Sigmoid colon (tissue), 7 donors: Measurements from ENCODE around the gene HABP2. TPM values are rescaled to one million over a fixed set of nuclear protein-coding genes. Genes with fewer than 3 reads are reported as not detected.

ENCODE experiments used
- DNase-seq: peaks from one replicate; pipeline ENCODE4 v3.0.0-alpha.2; 2019
- H3K27ac ChIP-seq, 4 donors: fragments of 200-600 bp; sonication (generic); one replicate each; pipeline ENCODE4 v1.5.1; 2016 to 2019; ENCODE audit warnings: mild to moderate bottlenecking in 1 of 4
- H3K27me3 ChIP-seq, 3 donors: fragments of 200-600 bp; sonication (generic); one replicate each; pipeline ENCODE4 v1.5.1; 2019; ENCODE audit warnings: mild to moderate bottlenecking in 1 of 3
- H3K36me3 ChIP-seq, 4 donors: fragments of 200-600 bp; sonication (generic); one replicate each; pipeline ENCODE4 v1.5.1; 2016 to 2019
- H3K4me1 ChIP-seq, 4 donors: fragments of 200-600 bp; sonication (generic); one replicate each; pipeline ENCODE4 v1.5.1; 2017 to 2019
- H3K4me3 ChIP-seq, 4 donors: fragments of 200-600 bp; sonication (generic); one replicate each; pipeline ENCODE4 v1.5.1; 2017 to 2019; ENCODE audit warnings: mild to moderate bottlenecking in 2 of 4, moderate library complexity in 1 of 4
- H3K9me3 ChIP-seq, 4 donors: fragments of 200-600 bp in 3 of 4; sonication (generic) in 3 of 4; one replicate each; pipeline versions ENCODE4 v1.5.1 to v1.6.1; 2013 to 2019
- EP300 ChIP-seq, 4 donors: sonication (generic); formaldehyde crosslinking; IDR thresholded peaks; one replicate each; pipeline ENCODE4 v1.6.1; 2017; ENCODE audit warnings: antibody characterized with exemption in 4 of 4
- POLR2A ChIP-seq, 2 donors: fragments of 450-650 bp; IDR thresholded peaks; one replicate each; pipeline ENCODE4 v1.6.1; 2016; ENCODE audit warnings: antibody characterized with exemption in 2 of 2, mild to moderate bottlenecking in 2 of 2, moderate library complexity in 2 of 2
- POLR2AphosphoS5 ChIP-seq, 4 donors: sonication (generic); formaldehyde crosslinking; IDR thresholded peaks; one replicate each; pipeline ENCODE4 v1.6.1; 2017; ENCODE audit warnings: antibody characterized with exemption in 4 of 4
- WGBS, 2 donors: extraction: QIAGEN DNeasy Blood & Tissue Kit; methylation state at CpG; one replicate each; pipeline ENCODE4 v1.1.7; 2013; 5-methylcytosine and 5-hydroxymethylcytosine counted together
- intact Hi-C: fragments of 100-400 bp; cut with DNase I; formaldehyde crosslinking; loops from one replicate; pipeline ENCODE4 v1.15.1; 2023
- polyA plus RNA-seq, 3 donors: library from polyadenylated mRNA; stranded (reverse); fragments of 200-250 nt; gene quantifications; one replicate each; pipeline ENCODE4 v1.2.3, GENCODE V29; 2013
- total RNA-seq, 4 donors: library from RNA; depleted of rRNA; stranded (reverse); fragments of >200 nt; gene quantifications; one replicate each; pipeline ENCODE4 v1.1.0, GENCODE V29; 2016
- TF ChIP-seq, protein P1 (sequence below), 4 experiments: fragments of 450-650 bp in 3 of 4; fragments of 200-600 bp in 1 of 4; IDR thresholded peaks; one replicate each; pipeline ENCODE4 v1.5.1; 2016 to 2019; ENCODE audit warnings: antibody characterized with exemption in 4 of 4, mild to moderate bottlenecking in 3 of 4, moderate library complexity in 2 of 4
- donor health status: healthy with polysubstance abuse.
- donor health status: Bipolar disorder and iron deficiency.
- donor health status: healthy.

HABP2 gene
- total RNA-seq (not detected), polyA plus RNA-seq (not detected)

DNA sequence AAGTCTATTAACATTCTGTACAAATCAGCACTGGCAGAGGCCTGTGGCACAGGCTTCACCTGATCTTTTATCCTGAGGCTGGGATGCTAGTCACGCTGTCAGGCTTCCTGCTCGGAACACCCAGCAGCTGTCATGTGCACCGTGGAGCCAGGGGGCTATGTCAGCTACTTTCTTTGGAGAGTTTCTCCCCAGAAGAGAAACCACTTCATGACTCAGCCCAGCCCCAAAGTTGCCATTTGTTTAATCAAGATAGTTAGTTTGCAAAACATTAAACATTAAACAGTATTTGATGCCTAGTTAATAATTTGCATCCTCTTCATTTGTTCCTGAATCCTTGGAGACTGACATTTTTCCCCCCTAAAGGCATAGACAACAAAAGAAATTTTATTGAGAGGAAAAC is at the start of gene HABP2:
Gene HABP2 (plus strand): TSS at position 353 of the 400 bp plus-strand sequence. CDS start 69 bp downstream, outside the sequence.
- Histone ChIP-seq H3K27ac (no peak within 1 kb of the TSS), H3K4me1 (peaks cover 0 to 8% (median under 1%) of the 10 kb centered on the region in 4 donors), H3K9me3 (no peaks in the 10 kb centered on the region), H3K4me3 (no peak within 1 kb of the TSS), H3K36me3 (no peaks in the 10 kb centered on the region), H3K27me3 (no peaks in the 10 kb centered on the region)
- intact Hi-C loops, result no loop called here
- 60 to 69% methylated on average over 3 of the region's 3 CpGs for WGBS, 2 donors
- no peak for DNase-seq
- TF ChIP-seq EP300 (IDR thresholded peaks at IDR 0.05) (no peak), POLR2AphosphoS5 (IDR thresholded peaks at IDR 0.05) (no peak), POLR2A (IDR thresholded peaks at IDR 0.05) (no peak)
- TF ChIP-seq, protein P1, sequence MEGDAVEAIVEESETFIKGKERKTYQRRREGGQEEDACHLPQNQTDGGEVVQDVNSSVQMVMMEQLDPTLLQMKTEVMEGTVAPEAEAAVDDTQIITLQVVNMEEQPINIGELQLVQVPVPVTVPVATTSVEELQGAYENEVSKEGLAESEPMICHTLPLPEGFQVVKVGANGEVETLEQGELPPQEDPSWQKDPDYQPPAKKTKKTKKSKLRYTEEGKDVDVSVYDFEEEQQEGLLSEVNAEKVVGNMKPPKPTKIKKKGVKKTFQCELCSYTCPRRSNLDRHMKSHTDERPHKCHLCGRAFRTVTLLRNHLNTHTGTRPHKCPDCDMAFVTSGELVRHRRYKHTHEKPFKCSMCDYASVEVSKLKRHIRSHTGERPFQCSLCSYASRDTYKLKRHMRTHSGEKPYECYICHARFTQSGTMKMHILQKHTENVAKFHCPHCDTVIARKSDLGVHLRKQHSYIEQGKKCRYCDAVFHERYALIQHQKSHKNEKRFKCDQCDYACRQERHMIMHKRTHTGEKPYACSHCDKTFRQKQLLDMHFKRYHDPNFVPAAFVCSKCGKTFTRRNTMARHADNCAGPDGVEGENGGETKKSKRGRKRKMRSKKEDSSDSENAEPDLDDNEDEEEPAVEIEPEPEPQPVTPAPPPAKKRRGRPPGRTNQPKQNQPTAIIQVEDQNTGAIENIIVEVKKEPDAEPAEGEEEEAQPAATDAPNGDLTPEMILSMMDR (IDR thresholded peaks at IDR 0.05), result no peak

DNA sequence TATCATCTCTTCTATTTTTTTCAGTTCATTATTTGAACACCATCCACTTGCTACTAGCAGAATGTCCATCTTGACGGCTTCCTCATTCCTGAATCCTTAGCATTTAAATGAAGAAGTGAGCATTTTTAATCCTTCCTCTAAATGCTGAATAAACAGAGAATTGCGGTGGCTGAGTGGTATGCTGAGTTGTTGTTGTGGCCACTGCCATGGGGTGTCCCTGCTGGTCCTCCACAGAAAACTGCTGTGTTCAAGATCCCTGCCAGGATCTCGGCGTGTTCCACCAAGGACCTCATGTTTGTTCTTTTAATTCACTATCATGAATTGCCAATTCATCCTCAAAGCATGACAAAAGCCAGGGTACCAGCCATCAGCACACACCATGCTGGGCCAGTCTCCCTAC is 48.9 kb upstream of the HABP2 start:
- no peak for DNase-seq
- no peak overlapping the region for H3K4me3 ChIP-seq
- H3K4me1 ChIP-seq, result peaks cover 0 to 3% (median 0%) of the 10 kb centered on the region in 4 donors
- 85 to 86% methylated on average over 4 of the region's 4 CpGs for WGBS, 2 donors
- no peak overlapping the region for H3K27ac ChIP-seq
- no peak for TF ChIP-seq POLR2A (IDR thresholded peaks at IDR 0.05)
- TF ChIP-seq POLR2AphosphoS5 (IDR thresholded peaks at IDR 0.05), result no peak
- TF ChIP-seq, protein P1 (IDR thresholded peaks at IDR 0.05), result no peak
- no peak for TF ChIP-seq EP300 (IDR thresholded peaks at IDR 0.05)
- no peaks in the 10 kb centered on the region for H3K36me3 ChIP-seq
- H3K9me3 ChIP-seq, result no peaks in the 10 kb centered on the region
- H3K27me3 ChIP-seq, result no peaks in the 10 kb centered on the region
- intact Hi-C loops, result no loop called here

DNA sequence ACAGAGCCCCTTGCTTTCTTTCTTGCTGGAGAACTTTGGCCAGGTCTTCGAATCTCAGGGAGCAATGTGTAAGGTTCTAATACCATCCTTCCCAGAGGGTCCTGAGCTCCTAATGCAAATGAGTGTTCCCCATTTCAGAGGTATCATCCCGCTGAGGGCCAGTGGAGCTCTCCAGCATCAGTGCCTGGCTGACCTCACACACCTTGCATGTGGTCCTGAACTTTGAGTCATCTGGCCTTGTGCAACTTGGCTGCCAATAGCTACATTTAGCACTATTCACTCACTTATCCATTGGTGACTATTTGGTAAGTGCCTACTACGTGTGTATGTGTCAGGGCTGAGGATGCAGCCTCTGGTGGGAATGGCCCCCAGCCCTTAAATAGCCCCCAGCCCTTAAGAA is 48.4 kb upstream of the HABP2 start:
- TF ChIP-seq POLR2A (IDR thresholded peaks at IDR 0.05) (no peak), POLR2AphosphoS5 (IDR thresholded peaks at IDR 0.05) (no peak), EP300 (IDR thresholded peaks at IDR 0.05) (no peak)
- TF ChIP-seq, protein P1 (IDR thresholded peaks at IDR 0.05), result no peak
- Histone ChIP-seq H3K27me3 (no peaks in the 10 kb centered on the region), H3K4me3 (no peak overlapping the region), H3K4me1 (no peaks in the 10 kb centered on the region), H3K27ac (no peak overlapping the region), H3K36me3 (no peaks in the 10 kb centered on the region), H3K9me3 (no peaks in the 10 kb centered on the region)
- intact Hi-C loops, result no loop called here
- WGBS, 2 donors, result 68 to 81% methylated on average over 3 of the region's 3 CpGs
- no peak for DNase-seq

DNA sequence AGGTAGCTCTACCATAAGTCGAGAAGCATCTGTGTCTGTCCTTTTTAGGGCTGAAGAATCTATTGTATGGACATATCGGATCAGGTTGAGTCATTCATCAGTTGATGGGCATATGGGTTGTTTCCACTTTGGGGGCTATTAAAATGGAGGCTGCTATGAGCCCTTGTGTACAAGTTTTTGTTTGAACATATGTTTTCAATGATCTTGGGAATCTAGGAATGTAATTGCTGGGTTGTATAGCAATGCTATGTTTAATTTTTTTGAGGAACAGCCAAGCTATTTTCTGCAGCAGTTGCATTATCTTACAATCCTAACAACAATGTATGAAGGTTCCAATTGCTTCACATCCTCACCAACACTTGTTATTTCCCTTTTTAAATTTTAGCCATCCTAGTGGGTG is 46.4 kb upstream of the HABP2 start:
- no peak overlapping the region for H3K27ac ChIP-seq
- H3K9me3 ChIP-seq, result no peaks in the 10 kb centered on the region
- H3K4me1 ChIP-seq, result no peaks in the 10 kb centered on the region
- H3K4me3 ChIP-seq, result no peak overlapping the region
- intact Hi-C loops, result no loop called here
- WGBS, 2 donors, result 77 to 86% methylated on average over 2 of the region's 2 CpGs
- DNase-seq, result no peak
- H3K36me3 ChIP-seq, result no peaks in the 10 kb centered on the region
- TF ChIP-seq POLR2AphosphoS5 (IDR thresholded peaks at IDR 0.05), result no peak
- no peak for TF ChIP-seq POLR2A (IDR thresholded peaks at IDR 0.05)
- TF ChIP-seq EP300 (IDR thresholded peaks at IDR 0.05), result no peak
- TF ChIP-seq, protein P1 (IDR thresholded peaks at IDR 0.05), result no peak
- no peaks in the 10 kb centered on the region for H3K27me3 ChIP-seq

DNA sequence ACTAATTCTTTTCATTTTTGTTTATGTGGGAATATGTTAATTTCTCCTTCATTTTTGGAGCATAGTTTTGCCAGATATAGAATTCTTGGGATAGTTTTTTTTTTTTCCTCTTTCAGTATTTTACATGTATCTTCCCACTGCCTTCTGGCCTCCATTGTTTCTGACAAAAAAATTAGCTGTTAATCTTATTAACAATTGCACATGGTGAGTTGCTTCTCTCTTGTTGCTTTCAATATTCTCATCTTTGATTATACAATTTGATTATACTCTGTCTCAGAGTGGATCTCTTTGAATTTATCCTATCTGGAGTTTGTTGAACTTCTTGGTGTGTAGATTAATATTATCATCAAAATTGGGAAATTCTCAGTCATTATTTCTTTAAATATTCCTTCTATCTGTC is 41.4 kb upstream of the HABP2 start:
- DNase-seq, result no peak
- Histone ChIP-seq H3K4me3 (no peak overlapping the region), H3K36me3 (no peaks in the 10 kb centered on the region), H3K9me3 (peaks cover 0 to 2% (median 0%) of the 10 kb centered on the region in 4 donors), H3K27me3 (no peaks in the 10 kb centered on the region), H3K27ac (no peak overlapping the region), H3K4me1 (no peaks in the 10 kb centered on the region)
- TF ChIP-seq EP300 (IDR thresholded peaks at IDR 0.05), result no peak
- TF ChIP-seq, protein P1 (IDR thresholded peaks at IDR 0.05), result no peak
- TF ChIP-seq POLR2AphosphoS5 (IDR thresholded peaks at IDR 0.05), result no peak
- intact Hi-C loops, result no loop called here
